HepG2 (cell line): Measurements from ENCODE around the gene PRELP.

ENCODE experiments used
- CEBPB ChIP-seq: IDR thresholded peaks from 2 replicates; pipeline ENCODE4 v1.6.1; 2011; ENCODE audit warnings: low read depth, low read length, improper control_type of control experiment, borderline replicate concordance
- MAFK ChIP-seq, 2 experiments: IDR thresholded peaks in 1 of 2; conservative IDR thresholded peaks in 1 of 2; 2 replicates each; pipeline ENCODE4 v1.6.1; 2011; ENCODE audit warnings: improper control_type of control experiment in 2 of 2, low read length in 2 of 2
- POLR2A ChIP-seq, 2 experiments: IDR thresholded peaks; 2 replicates each; pipeline ENCODE4 v1.6.1; 2011; ENCODE audit warnings: low read depth in 2 of 2, low read length in 2 of 2, mild to moderate bottlenecking in 1 of 2, moderate library complexity in 1 of 2; ENCODE audit not compliant: insufficient read depth in 1 of 2
- PRPF4 ChIP-seq: fragments of 200-400 bp; formaldehyde crosslinking; IDR thresholded peaks from 2 replicates; pipeline ENCODE4 v1.6.1; 2016; ENCODE audit warnings: low read length, low read depth; ENCODE audit not compliant: poor library complexity, severe bottlenecking
- TBL1XR1 ChIP-seq: fragments of 150-350 bp; IDR thresholded peaks from 2 replicates; pipeline ENCODE4 v1.6.1; 2014; ENCODE audit warnings: borderline replicate concordance, low read length; ENCODE audit not compliant: partially characterized antibody
- ZNF256 ChIP-seq: sonication (generic); formaldehyde crosslinking; conservative IDR thresholded peaks from 2 replicates; pipeline ENCODE4 v1.4.0; 2020; ENCODE audit warnings: missing genetic modification reagents
- ZNF550 ChIP-seq: sonication (generic); formaldehyde crosslinking; IDR thresholded peaks from 2 replicates; pipeline ENCODE4 v1.4.0; 2020; ENCODE audit warnings: mild to moderate bottlenecking, missing genetic modification reagents, borderline replicate concordance
- TF ChIP-seq, protein P1 (sequence below): sonication (generic); formaldehyde crosslinking; IDR thresholded peaks from 2 replicates; pipeline ENCODE4 v1.9.0; 2021; ENCODE audit warnings: missing genetic modification reagents, borderline replicate concordance
- TF ChIP-seq, protein P2 (sequence below), 2 experiments: sonication (generic) in 1 of 2; formaldehyde crosslinking in 1 of 2; IDR thresholded peaks; 2 replicates each; pipeline versions ENCODE4 v1.5.1 to v1.6.1; 2011 to 2020; ENCODE audit warnings: borderline replicate concordance in 1 of 2, low read depth in 1 of 2, low read length in 1 of 2, mild to moderate bottlenecking in 1 of 2, missing genetic modification reagents in 1 of 2, moderate library complexity in 1 of 2
- TF ChIP-seq, protein P3 (sequence below): sonication (generic); formaldehyde crosslinking; IDR thresholded peaks from 2 replicates; pipeline ENCODE4 v1.4.0; 2020; ENCODE audit warnings: mild to moderate bottlenecking, low read depth, missing genetic modification reagents
- TF ChIP-seq, protein P4 (sequence below): sonication (generic); formaldehyde crosslinking; IDR thresholded peaks from 2 replicates; pipeline ENCODE4 v1.5.0; 2020; ENCODE audit warnings: mild to moderate bottlenecking, missing genetic modification reagents, moderate library complexity
- TF ChIP-seq, protein P5 (sequence below), 2 experiments: IDR thresholded peaks; 2 replicates each; pipeline ENCODE4 v1.6.1; 2011 to 2012; ENCODE audit warnings: low read length in 2 of 2, borderline replicate concordance in 1 of 2, low read depth in 1 of 2, mild to moderate bottlenecking in 1 of 2, moderate library complexity in 1 of 2
- TF ChIP-seq, protein P6 (sequence below): sonication (generic); formaldehyde crosslinking; IDR thresholded peaks from 2 replicates; pipeline ENCODE4 v1.5.0; 2020; ENCODE audit warnings: missing genetic modification reagents, mild to moderate bottlenecking, borderline replicate concordance

DNA sequence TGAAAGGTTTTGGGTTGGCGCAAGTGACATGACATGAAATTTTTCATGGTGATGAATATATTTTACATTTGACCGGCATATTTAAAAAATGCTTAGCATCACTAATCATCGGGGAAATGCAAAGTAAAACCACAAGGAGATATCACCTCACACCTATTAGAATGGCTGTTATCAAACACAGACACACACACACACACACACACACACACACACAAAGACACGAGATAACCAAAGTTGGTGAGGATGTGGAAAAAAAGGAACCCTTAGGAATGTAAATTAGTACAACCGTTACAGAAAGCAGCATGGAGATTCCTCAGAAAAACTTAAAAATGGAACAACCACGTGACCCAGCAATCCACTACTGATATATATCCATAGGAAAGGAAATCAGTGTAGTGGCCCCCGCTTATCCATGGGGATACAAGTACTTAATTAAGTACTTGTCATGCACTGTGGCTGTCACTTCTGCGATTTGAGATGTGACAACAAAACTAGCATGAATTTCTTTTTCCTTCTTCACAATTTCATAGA, 15.9 kb upstream of the PRELP start:
- no peak for TF ChIP-seq ZNF550 (CRISPR knock-in tag)
- TF ChIP-seq PRPF4: no peak
- TF ChIP-seq MAFK (conservative IDR thresholded peaks at IDR 0.05 in 1 of 2, IDR thresholded peaks at IDR 0.05 in 1 of 2; ENCODE audit: low read length in 2 of 2): no peak
- TF ChIP-seq, protein P1, sequence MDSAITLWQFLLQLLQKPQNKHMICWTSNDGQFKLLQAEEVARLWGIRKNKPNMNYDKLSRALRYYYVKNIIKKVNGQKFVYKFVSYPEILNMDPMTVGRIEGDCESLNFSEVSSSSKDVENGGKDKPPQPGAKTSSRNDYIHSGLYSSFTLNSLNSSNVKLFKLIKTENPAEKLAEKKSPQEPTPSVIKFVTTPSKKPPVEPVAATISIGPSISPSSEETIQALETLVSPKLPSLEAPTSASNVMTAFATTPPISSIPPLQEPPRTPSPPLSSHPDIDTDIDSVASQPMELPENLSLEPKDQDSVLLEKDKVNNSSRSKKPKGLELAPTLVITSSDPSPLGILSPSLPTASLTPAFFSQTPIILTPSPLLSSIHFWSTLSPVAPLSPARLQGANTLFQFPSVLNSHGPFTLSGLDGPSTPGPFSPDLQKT (CRISPR knock-in tag): no peak
- TF ChIP-seq, protein P2, sequence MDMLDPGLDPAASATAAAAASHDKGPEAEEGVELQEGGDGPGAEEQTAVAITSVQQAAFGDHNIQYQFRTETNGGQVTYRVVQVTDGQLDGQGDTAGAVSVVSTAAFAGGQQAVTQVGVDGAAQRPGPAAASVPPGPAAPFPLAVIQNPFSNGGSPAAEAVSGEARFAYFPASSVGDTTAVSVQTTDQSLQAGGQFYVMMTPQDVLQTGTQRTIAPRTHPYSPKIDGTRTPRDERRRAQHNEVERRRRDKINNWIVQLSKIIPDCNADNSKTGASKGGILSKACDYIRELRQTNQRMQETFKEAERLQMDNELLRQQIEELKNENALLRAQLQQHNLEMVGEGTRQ (IDR thresholded peaks at IDR 0.05; ENCODE audit: low read depth, low read length): 0 out of 2 replicates have a peak, but pooled peaks have one; percentile 38
- TF ChIP-seq, protein P2 (CRISPR knock-in tag; IDR thresholded peaks at IDR 0.05; ENCODE audit: borderline replicate concordance): no peak
- TF ChIP-seq, protein P3, sequence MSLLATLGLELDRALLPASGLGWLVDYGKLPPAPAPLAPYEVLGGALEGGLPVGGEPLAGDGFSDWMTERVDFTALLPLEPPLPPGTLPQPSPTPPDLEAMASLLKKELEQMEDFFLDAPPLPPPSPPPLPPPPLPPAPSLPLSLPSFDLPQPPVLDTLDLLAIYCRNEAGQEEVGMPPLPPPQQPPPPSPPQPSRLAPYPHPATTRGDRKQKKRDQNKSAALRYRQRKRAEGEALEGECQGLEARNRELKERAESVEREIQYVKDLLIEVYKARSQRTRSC (CRISPR knock-in tag): no peak
- TF ChIP-seq, protein P4, sequence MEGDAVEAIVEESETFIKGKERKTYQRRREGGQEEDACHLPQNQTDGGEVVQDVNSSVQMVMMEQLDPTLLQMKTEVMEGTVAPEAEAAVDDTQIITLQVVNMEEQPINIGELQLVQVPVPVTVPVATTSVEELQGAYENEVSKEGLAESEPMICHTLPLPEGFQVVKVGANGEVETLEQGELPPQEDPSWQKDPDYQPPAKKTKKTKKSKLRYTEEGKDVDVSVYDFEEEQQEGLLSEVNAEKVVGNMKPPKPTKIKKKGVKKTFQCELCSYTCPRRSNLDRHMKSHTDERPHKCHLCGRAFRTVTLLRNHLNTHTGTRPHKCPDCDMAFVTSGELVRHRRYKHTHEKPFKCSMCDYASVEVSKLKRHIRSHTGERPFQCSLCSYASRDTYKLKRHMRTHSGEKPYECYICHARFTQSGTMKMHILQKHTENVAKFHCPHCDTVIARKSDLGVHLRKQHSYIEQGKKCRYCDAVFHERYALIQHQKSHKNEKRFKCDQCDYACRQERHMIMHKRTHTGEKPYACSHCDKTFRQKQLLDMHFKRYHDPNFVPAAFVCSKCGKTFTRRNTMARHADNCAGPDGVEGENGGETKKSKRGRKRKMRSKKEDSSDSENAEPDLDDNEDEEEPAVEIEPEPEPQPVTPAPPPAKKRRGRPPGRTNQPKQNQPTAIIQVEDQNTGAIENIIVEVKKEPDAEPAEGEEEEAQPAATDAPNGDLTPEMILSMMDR (CRISPR knock-in tag): no peak
- no peak for TF ChIP-seq ZNF256 (CRISPR knock-in tag)
- TF ChIP-seq CEBPB: no peak
- TF ChIP-seq, protein P5, sequence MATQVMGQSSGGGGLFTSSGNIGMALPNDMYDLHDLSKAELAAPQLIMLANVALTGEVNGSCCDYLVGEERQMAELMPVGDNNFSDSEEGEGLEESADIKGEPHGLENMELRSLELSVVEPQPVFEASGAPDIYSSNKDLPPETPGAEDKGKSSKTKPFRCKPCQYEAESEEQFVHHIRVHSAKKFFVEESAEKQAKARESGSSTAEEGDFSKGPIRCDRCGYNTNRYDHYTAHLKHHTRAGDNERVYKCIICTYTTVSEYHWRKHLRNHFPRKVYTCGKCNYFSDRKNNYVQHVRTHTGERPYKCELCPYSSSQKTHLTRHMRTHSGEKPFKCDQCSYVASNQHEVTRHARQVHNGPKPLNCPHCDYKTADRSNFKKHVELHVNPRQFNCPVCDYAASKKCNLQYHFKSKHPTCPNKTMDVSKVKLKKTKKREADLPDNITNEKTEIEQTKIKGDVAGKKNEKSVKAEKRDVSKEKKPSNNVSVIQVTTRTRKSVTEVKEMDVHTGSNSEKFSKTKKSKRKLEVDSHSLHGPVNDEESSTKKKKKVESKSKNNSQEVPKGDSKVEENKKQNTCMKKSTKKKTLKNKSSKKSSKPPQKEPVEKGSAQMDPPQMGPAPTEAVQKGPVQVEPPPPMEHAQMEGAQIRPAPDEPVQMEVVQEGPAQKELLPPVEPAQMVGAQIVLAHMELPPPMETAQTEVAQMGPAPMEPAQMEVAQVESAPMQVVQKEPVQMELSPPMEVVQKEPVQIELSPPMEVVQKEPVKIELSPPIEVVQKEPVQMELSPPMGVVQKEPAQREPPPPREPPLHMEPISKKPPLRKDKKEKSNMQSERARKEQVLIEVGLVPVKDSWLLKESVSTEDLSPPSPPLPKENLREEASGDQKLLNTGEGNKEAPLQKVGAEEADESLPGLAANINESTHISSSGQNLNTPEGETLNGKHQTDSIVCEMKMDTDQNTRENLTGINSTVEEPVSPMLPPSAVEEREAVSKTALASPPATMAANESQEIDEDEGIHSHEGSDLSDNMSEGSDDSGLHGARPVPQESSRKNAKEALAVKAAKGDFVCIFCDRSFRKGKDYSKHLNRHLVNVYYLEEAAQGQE (IDR thresholded peaks at IDR 0.05; ENCODE audit: borderline replicate concordance in 1 of 2, low read depth in 1 of 2, low read length in 2 of 2): no peak
- TF ChIP-seq TBL1XR1: no peak
- TF ChIP-seq, protein P6, sequence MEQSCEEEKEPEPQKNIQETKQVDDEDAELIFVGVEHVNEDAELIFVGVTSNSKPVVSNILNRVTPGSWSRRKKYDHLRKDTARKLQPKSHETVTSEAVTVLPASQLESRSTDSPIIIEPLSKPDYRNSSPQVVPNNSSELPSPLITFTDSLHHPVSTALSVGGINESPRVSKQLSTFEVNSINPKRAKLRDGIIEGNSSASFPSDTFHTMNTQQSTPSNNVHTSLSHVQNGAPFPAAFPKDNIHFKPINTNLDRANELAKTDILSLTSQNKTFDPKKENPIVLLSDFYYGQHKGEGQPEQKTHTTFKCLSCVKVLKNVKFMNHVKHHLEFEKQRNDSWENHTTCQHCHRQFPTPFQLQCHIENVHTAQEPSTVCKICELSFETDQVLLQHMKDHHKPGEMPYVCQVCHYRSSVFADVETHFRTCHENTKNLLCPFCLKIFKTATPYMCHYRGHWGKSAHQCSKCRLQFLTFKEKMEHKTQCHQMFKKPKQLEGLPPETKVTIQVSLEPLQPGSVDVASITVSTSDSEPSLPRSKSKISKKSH (CRISPR knock-in tag): no peak
- TF ChIP-seq POLR2A (IDR thresholded peaks at IDR 0.05; ENCODE audit: insufficient read depth in 1 of 2, low read depth in 2 of 2, low read length in 2 of 2): no peak
